ENCODE results near the gene ATP5F1E. TPM values are rescaled to one million over a fixed set of nuclear protein-coding genes. Genes with fewer than 3 reads are reported as not detected.
A peak's percentile ranks its signal among the peaks of the same experiment; 100 is the strongest.

The ATP5F1E gene
- total RNA-seq, result 10 to 100 TPM; 72.1 to 88.5 (median 87.1) TPM
- polyA plus RNA-seq, result 10 to 100 TPM; 57.1 to 65.4 (median 63.6) TPM
- long read RNA-seq, donor 1, transcript ATP5F1E-201 (3 exons, 3,665 nt), result major isoform, 192 of 195 reads
- long read RNA-seq, donor 1, partial matches to known transcripts, result 0 of 195 reads
- long read RNA-seq, donor 1, other reads (novel, unspliced or antisense), result 2 of 195 reads
- long read RNA-seq, donor 2, transcript ATP5F1E-201 (3 exons, 3,665 nt), result major isoform, 252 of 254 reads
- long read RNA-seq, donor 2, partial matches to known transcripts, result 1 of 254 reads
- long read RNA-seq, donor 2, other reads (novel, unspliced or antisense), result 1 of 254 reads

DNA sequence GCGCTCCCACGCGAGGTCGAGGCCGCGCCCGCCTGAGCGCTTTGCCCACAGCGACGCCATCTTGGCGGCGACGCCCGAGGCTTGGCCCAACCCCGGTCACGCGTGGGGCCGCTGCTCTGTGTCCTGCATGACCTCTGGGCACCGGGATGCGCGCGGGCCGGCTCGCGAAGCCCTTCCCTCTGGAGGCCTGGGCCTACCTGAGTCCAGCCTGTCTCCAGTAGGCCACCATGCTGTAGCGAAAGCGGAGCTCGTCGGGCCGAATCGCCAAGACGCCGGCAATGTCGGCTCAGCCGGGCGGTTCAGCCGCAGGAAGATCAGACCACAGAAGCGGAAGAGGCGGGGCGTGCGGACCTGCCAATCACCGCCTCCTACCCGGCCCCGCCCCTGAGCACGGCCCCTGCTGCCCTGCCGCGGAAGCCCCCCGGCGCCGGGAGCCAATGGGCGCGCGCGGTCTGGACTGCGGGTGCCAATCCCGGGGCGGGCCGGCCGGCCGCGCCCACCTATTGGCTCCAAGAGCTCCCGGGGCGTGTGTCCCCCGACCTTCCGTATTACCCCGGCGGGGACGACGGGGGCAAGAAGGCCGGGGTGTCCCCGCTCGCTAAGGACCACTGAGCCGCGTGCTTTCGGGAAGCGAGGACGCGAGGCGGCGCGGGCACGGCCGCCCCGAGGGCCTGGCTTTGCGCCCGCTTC, at the start of gene ATP5F1E:
TSS of gene ATP5F1E (minus strand) at position 313 of the 690 bp plus-strand sequence. CDS start at position 229, 84 bp downstream.
- Histone ChIP-seq H3K27ac (peak within 1 kb of the TSS; percentile 92), H3K36me3 (ENCODE audit: insufficient read depth in 1 of 2, low read depth in 1 of 2) (peaks cover 18 to 77% of the 10 kb centered on the region in 2 donors), H3K27me3 (ENCODE audit: insufficient read depth in 3 of 3, low read length in 2 of 3) (no peaks in the 10 kb centered on the region), H3K9me3 (no peaks in the 10 kb centered on the region), H3K4me1 (peaks cover 37% of the 10 kb centered on the region), H3K4me3 (peak within 1 kb of the TSS; percentile 89)
- TF ChIP-seq, protein P1, sequence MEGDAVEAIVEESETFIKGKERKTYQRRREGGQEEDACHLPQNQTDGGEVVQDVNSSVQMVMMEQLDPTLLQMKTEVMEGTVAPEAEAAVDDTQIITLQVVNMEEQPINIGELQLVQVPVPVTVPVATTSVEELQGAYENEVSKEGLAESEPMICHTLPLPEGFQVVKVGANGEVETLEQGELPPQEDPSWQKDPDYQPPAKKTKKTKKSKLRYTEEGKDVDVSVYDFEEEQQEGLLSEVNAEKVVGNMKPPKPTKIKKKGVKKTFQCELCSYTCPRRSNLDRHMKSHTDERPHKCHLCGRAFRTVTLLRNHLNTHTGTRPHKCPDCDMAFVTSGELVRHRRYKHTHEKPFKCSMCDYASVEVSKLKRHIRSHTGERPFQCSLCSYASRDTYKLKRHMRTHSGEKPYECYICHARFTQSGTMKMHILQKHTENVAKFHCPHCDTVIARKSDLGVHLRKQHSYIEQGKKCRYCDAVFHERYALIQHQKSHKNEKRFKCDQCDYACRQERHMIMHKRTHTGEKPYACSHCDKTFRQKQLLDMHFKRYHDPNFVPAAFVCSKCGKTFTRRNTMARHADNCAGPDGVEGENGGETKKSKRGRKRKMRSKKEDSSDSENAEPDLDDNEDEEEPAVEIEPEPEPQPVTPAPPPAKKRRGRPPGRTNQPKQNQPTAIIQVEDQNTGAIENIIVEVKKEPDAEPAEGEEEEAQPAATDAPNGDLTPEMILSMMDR (IDR thresholded peaks at IDR 0.05), result no peak
- intact Hi-C loops (cut with DNase I), result loop anchor here (5.0 kb wide), 3 partner anchors 50 to 380 kb away; partner anchors contain the start of genes NELFCD (in 1 of the 2) and STX16 (in 1 of the 2)
- DNase-seq (peak; percentile 98), ATAC-seq (peak; percentile 99 to 100 (median 100))
- WGBS, 3 donors, result 0 to 1% (median 0%) methylated on average over 67 to 86 of the region's 86 CpGs

DNA sequence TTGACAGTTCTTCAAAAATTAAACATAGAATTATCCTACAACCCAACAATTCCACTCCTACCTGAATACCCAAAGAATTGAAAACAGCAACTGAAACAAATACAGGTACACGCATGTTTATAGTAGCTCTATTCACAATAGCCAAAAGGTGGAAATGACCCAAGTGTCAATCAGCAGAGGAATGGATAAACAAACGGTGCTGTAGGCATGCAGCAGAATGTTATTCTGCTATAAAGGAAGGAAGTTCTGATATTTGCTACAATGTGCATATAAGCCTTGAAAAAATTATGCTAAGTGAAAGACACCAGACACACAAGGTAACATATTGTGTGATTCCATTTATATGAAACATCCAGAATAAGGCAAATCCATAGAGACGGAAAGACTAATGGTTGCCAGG, 48.9 kb upstream of the ATP5F1E start:
- Histone ChIP-seq H3K4me1 (no peaks in the 10 kb centered on the region), H3K27ac (no peak overlapping the region), H3K9me3 (no peaks in the 10 kb centered on the region), H3K27me3 (ENCODE audit: insufficient read depth in 3 of 3, low read length in 2 of 3) (peaks cover 0 to 16% (median 0%) of the 10 kb centered on the region in 3 donors), H3K36me3 (ENCODE audit: insufficient read depth in 1 of 2, low read depth in 1 of 2) (no peaks in the 10 kb centered on the region), H3K4me3 (no peak overlapping the region)
- 62 to 68% (median 65%) methylated on average over 3 of the region's 3 CpGs for WGBS, 3 donors
- ATAC-seq (no peak), DNase-seq (no peak)
- TF ChIP-seq, protein P1 (IDR thresholded peaks at IDR 0.05), result no peak
- intact Hi-C loops (cut with DNase I), result loop anchor here (10.0 kb wide), 2 partner anchors 206 to 324 kb away; no protein-coding TSS in a partner anchor

DNA sequence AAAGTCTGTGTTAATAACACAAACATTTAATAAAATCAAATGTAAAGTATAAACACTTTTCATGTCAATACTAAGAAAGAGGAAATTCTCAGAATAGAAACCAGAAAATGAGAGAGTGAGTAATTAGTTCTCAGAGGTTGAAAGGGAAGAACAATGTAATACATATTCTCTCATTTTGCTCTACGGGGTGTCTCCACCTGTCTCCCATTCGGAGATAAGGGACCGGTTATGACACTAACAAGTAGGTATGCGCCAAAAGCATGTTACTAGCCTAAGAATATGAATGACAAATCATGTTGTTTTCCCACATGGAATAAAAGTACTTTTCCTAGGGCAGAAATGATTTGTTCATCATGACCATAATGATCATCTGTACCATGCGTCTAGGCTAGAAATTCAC, 46.1 kb upstream of the ATP5F1E start:
- Histone ChIP-seq H3K27me3 (ENCODE audit: insufficient read depth in 3 of 3, low read length in 2 of 3) (peaks cover 0 to 17% (median 0%) of the 10 kb centered on the region in 3 donors), H3K27ac (no peak overlapping the region), H3K36me3 (ENCODE audit: insufficient read depth in 1 of 2, low read depth in 1 of 2) (no peaks in the 10 kb centered on the region), H3K4me3 (no peak overlapping the region), H3K9me3 (no peaks in the 10 kb centered on the region), H3K4me1 (no peaks in the 10 kb centered on the region)
- WGBS, 3 donors, result 80 to 88% (median 80%) methylated on average over 5 of the region's 5 CpGs
- intact Hi-C loops (cut with DNase I), result no loop called here
- TF ChIP-seq, protein P1 (IDR thresholded peaks at IDR 0.05), result no peak
- DNase-seq (no peak), ATAC-seq (no peak)

DNA sequence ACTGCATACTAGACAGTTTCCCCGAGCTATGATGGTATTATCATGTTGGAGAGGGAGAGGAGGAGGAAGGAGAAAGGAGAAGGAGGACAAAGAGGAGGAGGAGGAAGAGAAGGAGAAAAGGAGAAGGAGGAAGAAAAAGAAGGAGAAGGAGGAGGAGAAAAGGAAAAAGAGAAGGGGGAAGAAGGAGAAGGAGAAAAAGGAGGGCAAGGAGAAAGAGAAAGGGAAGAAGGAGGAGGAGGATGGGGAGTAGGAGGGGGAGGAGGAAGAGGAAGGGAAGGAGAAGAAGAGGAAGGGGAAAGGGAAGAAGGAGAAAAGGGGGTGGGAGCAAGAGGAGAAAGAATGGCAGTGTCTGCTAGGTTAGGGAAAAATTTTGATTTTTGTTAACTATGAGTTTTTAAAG, 45.6 kb upstream of the ATP5F1E start:
- no peak for ATAC-seq
- H3K9me3 ChIP-seq, result no peaks in the 10 kb centered on the region
- no peak for DNase-seq
- 54 to 75% (median 60%) methylated on average over 1 of the region's 1 CpG for WGBS, 3 donors
- intact Hi-C loops (cut with DNase I), result no loop called here
- H3K4me1 ChIP-seq, result no peaks in the 10 kb centered on the region
- H3K27ac ChIP-seq, result no peak overlapping the region
- TF ChIP-seq, protein P1 (IDR thresholded peaks at IDR 0.05), result no peak
- H3K36me3 ChIP-seq (ENCODE audit: insufficient read depth in 1 of 2, low read depth in 1 of 2), result no peaks in the 10 kb centered on the region
- H3K4me3 ChIP-seq, result no peak overlapping the region
- H3K27me3 ChIP-seq (ENCODE audit: insufficient read depth in 3 of 3, low read length in 2 of 3), result peaks cover 0 to 17% (median 0%) of the 10 kb centered on the region in 3 donors

All from psoas muscle (tissue), 8 donors.